Caco-2 (cell line): ENCODE measurements around the gene DCAF7. TPM values are rescaled to one million over a fixed set of nuclear protein-coding genes. Genes with fewer than 3 reads are reported as not detected.

Experiments
- BruUV-seq: library from RNA; stranded (reverse); fragments of 400-500 nt; replicated peaks from 2 replicates; lab custom pipeline; 2021; lab: Mats Ljungman, UMichigan
- CTCF ChIA-PET: fragments of 300-600 bp; sonication (Branson Sonifier 250); formaldehyde crosslinking; loops from one replicate; lab custom pipeline; 2022; ENCODE audit warnings: antibody characterized with exemption; lab: Charles Lee
- POLR2A ChIA-PET: fragments of 300-600 bp; sonication (Branson Sonifier 250); formaldehyde crosslinking; loops from one replicate; lab custom pipeline; 2022; ENCODE audit warnings: antibody characterized with exemption; lab: Charles Lee
- DNase-seq, 2 experiments: peaks; one replicate each; pipeline versions ENCODE4 v3.0.0 to v3.0.0-alpha.2; 2020 to 2022
- H3K27me3 ChIP-seq: replicated peaks from 2 replicates; pipeline ENCODE4 v1.6.0; 2011; ENCODE audit warnings: low read length; ENCODE audit not compliant: control insufficient read depth, insufficient read depth
- H3K36me3 ChIP-seq: 2 replicates; pipeline ENCODE4 v1.5.1; 2011; ENCODE audit warnings: low read length; ENCODE audit not compliant: control insufficient read depth, insufficient read depth
- H3K4me1 ChIP-seq: fragments of 250-450 bp; sonication (Bioruptor Pico); 2 replicates; pipeline ENCODE4 v1.5.1; 2020; ENCODE audit warnings: mild to moderate bottlenecking
- H3K4me3 ChIP-seq: 2 replicates; pipeline ENCODE4 v1.5.1; 2011; ENCODE audit warnings: low read depth, mild to moderate bottlenecking, control low read depth, low read length
- H3K9me3 ChIP-seq: fragments of 250-450 bp; sonication (Bioruptor Pico); 2 replicates; pipeline ENCODE4 v1.5.1; 2020; ENCODE audit warnings: mild to moderate bottlenecking, moderate library complexity
- H3K27ac Mint-ChIP-seq: one replicate; pipeline ENCODE4 v1.8.0; 2022; ENCODE audit warnings: mixed read lengths; ENCODE audit not compliant: unreplicated experiment
- H3K27me3 Mint-ChIP-seq: one replicate; pipeline ENCODE4 v1.8.0; 2022; ENCODE audit warnings: mixed read lengths; ENCODE audit not compliant: insufficient read depth, unreplicated experiment
- H3K36me3 Mint-ChIP-seq: one replicate; pipeline ENCODE4 v1.8.0; 2022; ENCODE audit warnings: mild to moderate bottlenecking, mixed read lengths; ENCODE audit not compliant: insufficient read depth, unreplicated experiment
- H3K4me1 Mint-ChIP-seq: one replicate; pipeline ENCODE4 v1.8.0; 2022; ENCODE audit warnings: low read depth, mixed read lengths; ENCODE audit not compliant: unreplicated experiment
- H3K4me3 Mint-ChIP-seq: one replicate; pipeline ENCODE4 v1.8.0; 2022; ENCODE audit warnings: mild to moderate bottlenecking, moderate library complexity, mixed read lengths; ENCODE audit not compliant: unreplicated experiment
- H3K9me3 Mint-ChIP-seq: one replicate; pipeline ENCODE4 v1.8.0; 2022; ENCODE audit warnings: mixed read lengths; ENCODE audit not compliant: unreplicated experiment
- intact Hi-C: fragments of 100-400 bp; cut with micrococcal nuclease; formaldehyde crosslinking; loops from one replicate; pipeline ENCODE4 v1.10.0; 2022; ENCODE audit not compliant: unreplicated experiment
- total RNA-seq: library from RNA; stranded (reverse); gene quantifications from 2 replicates; pipeline ENCODE4 v1.2.3, GENCODE V29; 2022
- TF ChIP-seq, protein P1 (sequence below), 2 experiments: fragments of 200-600 bp in 1 of 2; IDR thresholded peaks; 1 replicate in 1 of 2; 2 replicates in 1 of 2; pipeline versions ENCODE4 v1.5.1 to v1.8.0; 2011 to 2022; ENCODE audit warnings: antibody characterized with exemption in 1 of 2, control low read depth in 1 of 2, inconsistent platforms in 1 of 2, low read depth in 1 of 2, low read length in 1 of 2, mild to moderate bottlenecking in 1 of 2, moderate library complexity in 1 of 2; ENCODE audit not compliant: insufficient read depth in 1 of 2, severe bottlenecking in 1 of 2, unreplicated experiment in 1 of 2

Gene DCAF7
- total RNA-seq, 1 experiment from 2014 or later: 94.5 TPM

DNA sequence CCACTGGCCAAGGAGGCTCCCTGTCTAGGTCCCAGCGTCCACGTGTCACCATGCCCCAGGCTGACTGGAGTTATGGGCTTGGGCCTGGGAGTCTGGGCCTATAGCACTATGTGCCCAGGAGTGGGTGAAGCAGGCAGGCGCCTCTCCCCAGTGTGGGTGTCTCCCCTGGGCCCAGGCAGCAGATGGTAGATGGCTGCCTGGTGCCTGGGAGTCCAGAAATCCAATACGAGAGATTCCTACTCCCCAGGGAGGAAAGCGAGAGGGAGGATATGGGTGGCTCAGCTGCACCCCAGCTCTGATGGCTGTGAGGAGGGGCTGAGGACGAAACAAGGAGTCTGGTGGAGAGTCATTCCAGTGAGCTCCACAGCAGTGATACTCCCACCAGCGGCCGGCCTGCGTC, 22.1 kb upstream of the DCAF7 start:
- intact Hi-C loops: no loop called here
- H3K36me3 Mint-ChIP-seq: no peaks in the 10 kb centered on the region
- Histone ChIP-seq H3K4me3 (no peak overlapping the region), H3K36me3 (no peaks in the 10 kb centered on the region), H3K4me1 (0 out of 2 replicates have a peak, but pooled peaks cover 4% of the 10 kb centered on the region), H3K27me3 (no peaks in the 10 kb centered on the region), H3K9me3 (no peaks in the 10 kb centered on the region)
- no peak overlapping the region for H3K4me3 Mint-ChIP-seq
- POLR2A ChIA-PET: no interaction called here
- CTCF ChIA-PET: no interaction called here
- no TSS peak for BruUV-seq
- no peaks in the 10 kb centered on the region for H3K9me3 Mint-ChIP-seq
- H3K4me1 Mint-ChIP-seq: peaks cover 8% of the 10 kb centered on the region
- H3K27me3 Mint-ChIP-seq: peaks cover 8% of the 10 kb centered on the region
- H3K27ac Mint-ChIP-seq: no peak overlapping the region
- TF ChIP-seq, protein P1, sequence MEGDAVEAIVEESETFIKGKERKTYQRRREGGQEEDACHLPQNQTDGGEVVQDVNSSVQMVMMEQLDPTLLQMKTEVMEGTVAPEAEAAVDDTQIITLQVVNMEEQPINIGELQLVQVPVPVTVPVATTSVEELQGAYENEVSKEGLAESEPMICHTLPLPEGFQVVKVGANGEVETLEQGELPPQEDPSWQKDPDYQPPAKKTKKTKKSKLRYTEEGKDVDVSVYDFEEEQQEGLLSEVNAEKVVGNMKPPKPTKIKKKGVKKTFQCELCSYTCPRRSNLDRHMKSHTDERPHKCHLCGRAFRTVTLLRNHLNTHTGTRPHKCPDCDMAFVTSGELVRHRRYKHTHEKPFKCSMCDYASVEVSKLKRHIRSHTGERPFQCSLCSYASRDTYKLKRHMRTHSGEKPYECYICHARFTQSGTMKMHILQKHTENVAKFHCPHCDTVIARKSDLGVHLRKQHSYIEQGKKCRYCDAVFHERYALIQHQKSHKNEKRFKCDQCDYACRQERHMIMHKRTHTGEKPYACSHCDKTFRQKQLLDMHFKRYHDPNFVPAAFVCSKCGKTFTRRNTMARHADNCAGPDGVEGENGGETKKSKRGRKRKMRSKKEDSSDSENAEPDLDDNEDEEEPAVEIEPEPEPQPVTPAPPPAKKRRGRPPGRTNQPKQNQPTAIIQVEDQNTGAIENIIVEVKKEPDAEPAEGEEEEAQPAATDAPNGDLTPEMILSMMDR (IDR thresholded peaks at IDR 0.05; ENCODE audit: insufficient read depth in 1 of 2, low read depth in 1 of 2, low read length in 1 of 2, severe bottlenecking in 1 of 2, unreplicated experiment in 1 of 2): no peak
- no peak for DNase-seq

DNA sequence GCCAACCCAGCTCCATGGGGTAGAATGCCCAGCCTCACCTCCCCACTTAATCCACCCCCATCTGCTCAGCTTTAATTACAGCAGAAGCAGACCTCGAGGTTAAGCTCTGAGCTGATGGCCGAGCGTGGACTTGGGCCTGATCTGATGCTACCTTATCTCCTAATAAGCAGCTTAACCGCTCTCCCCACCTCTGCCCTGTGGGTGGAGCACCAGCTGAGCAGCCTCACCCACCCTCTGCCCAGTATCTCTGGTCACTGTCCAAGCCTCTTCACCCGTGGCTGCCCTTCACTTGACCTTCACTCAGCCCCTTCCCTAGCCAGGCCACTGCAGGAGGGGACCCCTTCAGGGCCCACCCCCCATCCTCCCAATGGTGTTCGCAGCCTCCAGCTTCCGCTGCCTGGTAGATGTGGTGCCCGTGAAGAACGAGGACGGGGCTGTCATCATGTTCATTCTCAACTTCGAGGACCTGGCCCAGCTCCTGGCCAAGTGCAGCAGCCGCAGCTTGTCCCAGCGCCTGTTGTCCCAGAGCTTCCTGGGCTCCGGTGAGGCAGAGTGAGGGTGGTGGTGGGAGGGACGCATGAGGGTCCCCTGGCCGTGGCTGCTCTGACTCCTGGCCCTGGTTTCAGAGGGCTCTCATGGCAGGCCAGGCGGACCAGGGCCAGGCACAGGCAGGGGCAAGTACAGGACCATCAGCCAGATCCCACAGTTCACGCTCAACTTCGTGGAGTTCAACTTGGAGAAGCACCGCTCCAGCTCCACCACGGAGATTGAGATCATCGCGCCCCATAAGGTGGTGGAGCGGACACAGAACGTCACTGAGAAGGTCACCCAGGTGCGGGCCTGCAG, 20.3 kb upstream of the DCAF7 start:
- no peak overlapping the region for H3K4me3 ChIP-seq
- no peaks in the 10 kb centered on the region for H3K27me3 ChIP-seq
- TF ChIP-seq, protein P1 (IDR thresholded peaks at IDR 0.05; ENCODE audit: insufficient read depth in 1 of 2, low read depth in 1 of 2, low read length in 1 of 2, severe bottlenecking in 1 of 2, unreplicated experiment in 1 of 2): no peak
- ChIA-PET POLR2A (no interaction called here), CTCF (interaction anchor here (0.6 kb wide), 1 partner anchor 22 kb away, joined by 3 read pairs; no protein-coding TSS in a partner anchor)
- no peaks in the 10 kb centered on the region for H3K4me1 Mint-ChIP-seq
- no peaks in the 10 kb centered on the region for H3K9me3 ChIP-seq
- no peak overlapping the region for H3K4me3 Mint-ChIP-seq
- H3K36me3 ChIP-seq: no peaks in the 10 kb centered on the region
- no peaks in the 10 kb centered on the region for H3K4me1 ChIP-seq
- intact Hi-C loops: no loop called here
- H3K9me3 Mint-ChIP-seq: no peaks in the 10 kb centered on the region
- H3K36me3 Mint-ChIP-seq: no peaks in the 10 kb centered on the region
- no peak for DNase-seq
- peaks cover 7% of the 10 kb centered on the region for H3K27me3 Mint-ChIP-seq
- BruUV-seq: no TSS peak
- H3K27ac Mint-ChIP-seq: no peak overlapping the region

DNA sequence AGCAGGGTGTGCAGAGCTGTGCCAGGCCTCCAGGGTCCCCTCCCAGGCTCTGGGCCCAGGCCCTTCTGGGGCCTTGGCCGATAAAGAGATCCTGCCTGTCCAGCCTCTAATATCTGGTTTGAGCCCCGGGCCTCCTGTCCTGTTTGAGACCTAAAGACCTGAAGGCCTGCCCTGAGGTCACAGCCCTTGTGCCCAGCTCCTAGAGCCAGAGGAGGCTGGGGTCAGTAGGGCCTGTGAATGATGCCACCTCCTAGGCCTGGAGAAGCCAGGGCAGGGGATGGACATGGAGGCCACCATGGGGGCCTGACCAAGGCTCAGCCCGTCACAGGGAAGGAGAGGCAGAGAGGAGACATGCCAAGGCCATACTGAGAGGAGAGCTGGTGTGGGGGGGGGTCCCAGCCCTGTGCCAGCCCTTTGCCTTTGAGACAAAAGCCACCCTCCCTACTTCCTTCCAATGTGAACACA, 19.7 kb upstream of the DCAF7 start:
- intact Hi-C loops: no loop called here

More for the DNA sequence above, 19.7 kb upstream of the DCAF7 start:
- DNase-seq: no peak
- H3K9me3 ChIP-seq: no peaks in the 10 kb centered on the region
- no peaks in the 10 kb centered on the region for H3K4me1 ChIP-seq
- H3K27me3 ChIP-seq: no peaks in the 10 kb centered on the region
- Mint-ChIP-seq H3K9me3 (no peaks in the 10 kb centered on the region), H3K36me3 (no peaks in the 10 kb centered on the region), H3K4me1 (no peaks in the 10 kb centered on the region), H3K27me3 (peaks cover 11% of the 10 kb centered on the region), H3K4me3 (no peak overlapping the region), H3K27ac (no peak overlapping the region)
- no TSS peak for BruUV-seq
- ChIA-PET POLR2A (no interaction called here), CTCF (interaction anchor here (0.6 kb wide), 1 partner anchor 21 kb away, joined by 3 read pairs; no protein-coding TSS in a partner anchor)
- TF ChIP-seq, protein P1 (IDR thresholded peaks at IDR 0.05; ENCODE audit: insufficient read depth in 1 of 2, low read depth in 1 of 2, low read length in 1 of 2, severe bottlenecking in 1 of 2, unreplicated experiment in 1 of 2): no peak
- no peaks in the 10 kb centered on the region for H3K36me3 ChIP-seq
- no peak overlapping the region for H3K4me3 ChIP-seq
